ENCODE results near the gene SNED1.

DNA sequence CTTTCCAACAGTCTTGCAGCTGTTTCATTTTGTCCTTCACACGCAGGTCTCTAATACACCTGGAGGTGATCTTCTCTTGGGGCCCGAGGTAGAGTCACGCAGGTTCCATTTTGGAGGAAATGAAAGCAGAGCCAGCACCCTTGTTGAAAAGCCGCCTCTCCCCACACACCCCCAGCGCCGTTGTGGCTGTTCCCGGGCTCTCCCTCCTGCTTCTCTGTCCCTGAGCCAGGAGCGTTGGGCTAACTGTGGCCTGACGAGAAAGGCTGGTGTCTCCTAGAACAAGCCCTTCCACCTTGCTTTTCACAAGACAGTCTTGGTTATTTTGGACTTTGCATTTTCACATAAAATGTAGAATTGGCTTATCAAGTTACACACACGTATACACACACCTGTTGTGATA is 16.3 kb downstream of the SNED1 start:
- TF ChIP-seq POLR2A (IDR thresholded peaks at IDR 0.05) (no peak), POLR2AphosphoS5 (IDR thresholded peaks at IDR 0.05) (no peak)
- TF ChIP-seq, protein P1, sequence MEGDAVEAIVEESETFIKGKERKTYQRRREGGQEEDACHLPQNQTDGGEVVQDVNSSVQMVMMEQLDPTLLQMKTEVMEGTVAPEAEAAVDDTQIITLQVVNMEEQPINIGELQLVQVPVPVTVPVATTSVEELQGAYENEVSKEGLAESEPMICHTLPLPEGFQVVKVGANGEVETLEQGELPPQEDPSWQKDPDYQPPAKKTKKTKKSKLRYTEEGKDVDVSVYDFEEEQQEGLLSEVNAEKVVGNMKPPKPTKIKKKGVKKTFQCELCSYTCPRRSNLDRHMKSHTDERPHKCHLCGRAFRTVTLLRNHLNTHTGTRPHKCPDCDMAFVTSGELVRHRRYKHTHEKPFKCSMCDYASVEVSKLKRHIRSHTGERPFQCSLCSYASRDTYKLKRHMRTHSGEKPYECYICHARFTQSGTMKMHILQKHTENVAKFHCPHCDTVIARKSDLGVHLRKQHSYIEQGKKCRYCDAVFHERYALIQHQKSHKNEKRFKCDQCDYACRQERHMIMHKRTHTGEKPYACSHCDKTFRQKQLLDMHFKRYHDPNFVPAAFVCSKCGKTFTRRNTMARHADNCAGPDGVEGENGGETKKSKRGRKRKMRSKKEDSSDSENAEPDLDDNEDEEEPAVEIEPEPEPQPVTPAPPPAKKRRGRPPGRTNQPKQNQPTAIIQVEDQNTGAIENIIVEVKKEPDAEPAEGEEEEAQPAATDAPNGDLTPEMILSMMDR (IDR thresholded peaks at IDR 0.05): no peak

All from sigmoid colon (tissue), 4 donors.